RWPE2 (cell line): ENCODE results near the gene CAPN12.

Source experiments
- ATAC-seq: fragments of 200-7000 bp; cut with Tn5 transposase; 3 replicates; pipeline ENCODE4 v1.9.1; 2021; ENCODE audit warnings: low read depth
- DNase-seq: peaks from one replicate; pipeline ENCODE4 v3.0.0-alpha.2; 2020; ENCODE audit warnings: low spot score
- H3K27ac ChIP-seq: fragments of 450-650 bp; 2 replicates; pipeline ENCODE4 v1.5.1; 2017; ENCODE audit warnings: mild to moderate bottlenecking; ENCODE audit not compliant: poor library complexity, severe bottlenecking
- H3K27me3 ChIP-seq: fragments of 250-450 bp; sonication (Bioruptor Pico); 2 replicates; pipeline ENCODE4 v1.5.1; 2021; ENCODE audit warnings: mild to moderate bottlenecking, moderate library complexity; ENCODE audit not compliant: insufficient read depth, poor library complexity, severe bottlenecking
- H3K36me3 ChIP-seq: fragments of 250-450 bp; sonication (Bioruptor Pico); 2 replicates; pipeline ENCODE4 v1.5.1; 2020; ENCODE audit warnings: low read depth, mild to moderate bottlenecking, moderate library complexity
- H3K4me1 ChIP-seq: fragments of 250-450 bp; sonication (Bioruptor Pico); 2 replicates; pipeline ENCODE4 v1.5.1; 2021; ENCODE audit warnings: mild to moderate bottlenecking, moderate library complexity; ENCODE audit not compliant: insufficient read depth, poor library complexity, severe bottlenecking
- H3K4me3 ChIP-seq: fragments of 250-450 bp; sonication (Bioruptor Pico); 2 replicates; pipeline ENCODE4 v1.5.1; 2021; ENCODE audit warnings: mild to moderate bottlenecking, moderate library complexity; ENCODE audit not compliant: severe bottlenecking
- H3K9me3 ChIP-seq: fragments of 250-450 bp; sonication (Bioruptor Pico); 2 replicates; pipeline ENCODE4 v1.5.1; 2021; ENCODE audit warnings: mild to moderate bottlenecking, moderate library complexity; ENCODE audit not compliant: severe bottlenecking
- CTCF ChIP-seq: fragments of 450-650 bp; IDR thresholded peaks from one replicate; pipeline ENCODE4 v1.5.1; 2017; ENCODE audit warnings: mild to moderate bottlenecking, moderate library complexity; ENCODE audit not compliant: poor library complexity, severe bottlenecking

CAPN12 gene

GRCh38 chr19:38722947-38723605 lies 21.2 kb downstream of the CAPN12 start:
- ATAC-seq (no peak), DNase-seq (no peak)
- H3K4me3 ChIP-seq, result no peak overlapping the region
- H3K36me3 ChIP-seq, result peaks cover 100% of the 10 kb centered on the region
- H3K27me3 ChIP-seq, result no peaks in the 10 kb centered on the region
- H3K9me3 ChIP-seq, result no peaks in the 10 kb centered on the region
- TF ChIP-seq CTCF, result no peak
- H3K27ac ChIP-seq, result no peak overlapping the region
- no peaks in the 10 kb centered on the region for H3K4me1 ChIP-seq

GRCh38 chr19:38721979-38722773 lies 22.1 kb downstream of the CAPN12 start:
- H3K4me3 ChIP-seq, result no peak overlapping the region

GRCh38 chr19:38721496-38721895 lies 22.8 kb downstream of the CAPN12 start:
- no peak overlapping the region for H3K27ac ChIP-seq
- no peaks in the 10 kb centered on the region for H3K9me3 ChIP-seq
- ATAC-seq, result no peak
- H3K4me1 ChIP-seq, result no peaks in the 10 kb centered on the region
- no peak for TF ChIP-seq CTCF
- no peaks in the 10 kb centered on the region for H3K27me3 ChIP-seq
- no peak overlapping the region for H3K4me3 ChIP-seq
- H3K36me3 ChIP-seq, result peaks cover 100% of the 10 kb centered on the region
- no peak for DNase-seq

More at GRCh38 chr19:38721979-38722773, 22.1 kb downstream of the CAPN12 start:
- ATAC-seq, result no peak
- H3K27ac ChIP-seq, result no peak overlapping the region
- H3K27me3 ChIP-seq, result no peaks in the 10 kb centered on the region
- H3K9me3 ChIP-seq, result no peaks in the 10 kb centered on the region
- H3K4me1 ChIP-seq, result no peaks in the 10 kb centered on the region
- DNase-seq, result no peak
- peaks cover 100% of the 10 kb centered on the region for H3K36me3 ChIP-seq
- TF ChIP-seq CTCF, result no peak

GRCh38 chr19:38720559-38721236 lies 23.6 kb downstream of the CAPN12 start:
- H3K27me3 ChIP-seq, result no peaks in the 10 kb centered on the region
- no peak for DNase-seq
- peak overlapping the region; percentile 28 for H3K27ac ChIP-seq
- H3K9me3 ChIP-seq, result no peaks in the 10 kb centered on the region
- no peak for TF ChIP-seq CTCF
- H3K36me3 ChIP-seq, result peaks cover 100% of the 10 kb centered on the region
- no peaks in the 10 kb centered on the region for H3K4me1 ChIP-seq
- no peak overlapping the region for H3K4me3 ChIP-seq
- no peak for ATAC-seq
